CD14-positive monocyte (primary cell): Measurements from ENCODE around the gene CDK5RAP2. TPM values are rescaled to one million over a fixed set of nuclear protein-coding genes. Genes with fewer than 3 reads are reported as not detected.

Experiments
- DNase-seq, 3 donors: peaks; one replicate each; pipeline ENCODE4 v3.0.0-alpha.2; 2011 to 2022
- H2AFZ ChIP-seq: 2 replicates; pipeline ENCODE4 v1.6.0; 2012; ENCODE audit warnings: mild to moderate bottlenecking, low read depth, low read length, inconsistent platforms; ENCODE audit not compliant: insufficient read depth, poor library complexity, severe bottlenecking
- H3K27ac ChIP-seq, 2 donors: 1 replicate in 1 of 2; 2 replicates in 1 of 2; pipeline ENCODE4 v1.5.1; 2012 to 2013; ENCODE audit warnings: low read length in 2 of 2, control low read depth in 1 of 2, inconsistent platforms in 1 of 2, low read depth in 1 of 2, mild to moderate bottlenecking in 1 of 2
- H3K27me3 ChIP-seq, 2 donors: one replicate each; pipeline versions ENCODE4 v1.6.0 to v1.6.1; 2011 to 2013; ENCODE audit warnings: low read length in 2 of 2; ENCODE audit not compliant: control insufficient read depth in 2 of 2, insufficient read depth in 2 of 2
- H3K36me3 ChIP-seq, 2 donors: replicated peaks in 1 of 2; 1 replicate in 1 of 2; 2 replicates in 1 of 2; pipeline versions ENCODE4 v1.5.1 to v1.6.1; 2012 to 2013; ENCODE audit warnings: low read length in 2 of 2, control low read depth in 1 of 2, inconsistent platforms in 1 of 2, mild to moderate bottlenecking in 1 of 2; ENCODE audit not compliant: insufficient read depth in 2 of 2, control insufficient read depth in 1 of 2
- H3K4me1 ChIP-seq, 2 donors: 1 replicate in 1 of 2; 2 replicates in 1 of 2; pipeline versions ENCODE4 v1.5.1 to v1.6.1; 2012 to 2013; ENCODE audit warnings: low read length in 2 of 2, control low read depth in 1 of 2, inconsistent platforms in 1 of 2, mild to moderate bottlenecking in 1 of 2, moderate library complexity in 1 of 2; ENCODE audit not compliant: insufficient read depth in 2 of 2, control insufficient read depth in 1 of 2
- H3K4me2 ChIP-seq: replicated peaks from 2 replicates; pipeline ENCODE3; 2012; ENCODE audit warnings: low read length, moderate library complexity, mild to moderate bottlenecking; ENCODE audit not compliant: poor library complexity, severe bottlenecking; ENCODE audit errors: extremely low read depth
- H3K4me3 ChIP-seq, 3 experiments: fragments of 200-600 bp in 1 of 3; sonication (generic) in 1 of 3; replicated peaks in 1 of 3; 1 replicate in 2 of 3; 2 replicates in 1 of 3; pipeline ENCODE4 v1.5.1; 2011 to 2013; ENCODE audit warnings: low read length in 3 of 3, mild to moderate bottlenecking in 3 of 3, control low read depth in 2 of 3, low read depth in 2 of 3, inconsistent platforms in 1 of 3, moderate library complexity in 1 of 3
- H3K79me2 ChIP-seq: 2 replicates; pipeline ENCODE4 v1.6.0; 2012; ENCODE audit warnings: mild to moderate bottlenecking, control low read depth, inconsistent platforms, low read length, moderate library complexity; ENCODE audit not compliant: insufficient read depth
- H3K9ac ChIP-seq: 2 replicates; pipeline ENCODE4 v1.6.0; 2017; ENCODE audit warnings: low read length, mild to moderate bottlenecking; ENCODE audit not compliant: insufficient read depth, poor library complexity, severe bottlenecking
- H3K9me3 ChIP-seq, 2 donors: replicated peaks in 1 of 2; 1 replicate in 1 of 2; 2 replicates in 1 of 2; pipeline versions ENCODE4 v1.5.1 to v1.6.1; 2012 to 2013; ENCODE audit warnings: low read length in 2 of 2, control low read depth in 1 of 2; ENCODE audit not compliant: control insufficient read depth in 1 of 2, insufficient read depth in 1 of 2
- H4K20me1 ChIP-seq: 2 replicates; pipeline ENCODE4 v1.6.0; 2012; ENCODE audit warnings: mild to moderate bottlenecking, low read length, control low read depth, moderate library complexity; ENCODE audit not compliant: insufficient read depth
- H3K27ac Mint-ChIP-seq, 7 donors: one replicate each; pipeline ENCODE4 v1.8.0; 2020; ENCODE audit warnings: mild to moderate bottlenecking in 7 of 7, mixed read lengths in 7 of 7, moderate library complexity in 6 of 7, inconsistent platforms in 2 of 7
- H3K27me3 Mint-ChIP-seq, 3 donors: one replicate each; pipeline ENCODE4 v1.8.0; 2021 to 2022; ENCODE audit warnings: low read depth in 3 of 3, mild to moderate bottlenecking in 3 of 3, mixed read lengths in 3 of 3, moderate library complexity in 3 of 3, inconsistent platforms in 1 of 3
- H3K36me3 Mint-ChIP-seq, 2 donors: one replicate each; pipeline ENCODE4 v1.8.0; 2020; ENCODE audit warnings: mixed read lengths in 2 of 2, inconsistent platforms in 1 of 2, mild to moderate bottlenecking in 1 of 2
- H3K4me1 Mint-ChIP-seq: one replicate; pipeline ENCODE4 v1.8.0; 2020; ENCODE audit warnings: mild to moderate bottlenecking, mixed read lengths
- H3K4me3 Mint-ChIP-seq, 2 donors: one replicate each; pipeline ENCODE4 v1.8.0; 2020; ENCODE audit warnings: mild to moderate bottlenecking in 2 of 2, mixed read lengths in 2 of 2, moderate library complexity in 1 of 2
- H3K9me3 Mint-ChIP-seq, 7 donors: one replicate each; pipeline ENCODE4 v1.8.0; 2020 to 2022; ENCODE audit warnings: mixed read lengths in 7 of 7, mild to moderate bottlenecking in 6 of 7, moderate library complexity in 6 of 7, inconsistent platforms in 2 of 7
- CTCF ChIP-seq: fragments of 200-600 bp; IDR thresholded peaks from one replicate; pipeline ENCODE4 v1.8.0; 2022; ENCODE audit warnings: antibody characterized with exemption, mild to moderate bottlenecking
- whole genome bisulfite sequencing: methylation state at CpG from one replicate; pipeline ENCODE4 v1.1.5; 2013; ENCODE audit warnings: missing lambda C conversion rate; ENCODE audit not compliant: insufficient coverage; 5-methylcytosine and 5-hydroxymethylcytosine counted together
- intact Hi-C, 2 donors: fragments of 100-400 bp; cut with micrococcal nuclease; formaldehyde crosslinking; loops; one replicate each; pipeline versions ENCODE4 v1.15.0 to v1.15.1; 2023
- polyA plus RNA-seq, 3 donors: library from polyadenylated mRNA; depleted of rRNA in 1 of 3; unstranded in 2 of 3; stranded (reverse) in 1 of 3; fragments of 300-500 nt in 2 of 3; fragments of >200 nt in 1 of 3; fragmentation: Illumina TruSeq in 2 of 3; gene quantifications; 1 replicate in 2 of 3; 2 replicates in 1 of 3; pipeline ENCODE4 v1.2.3, GENCODE V29; 2012 to 2021

The CDK5RAP2 gene
- polyA plus RNA-seq, 3 donors: 2.0 to 13.7 (median 6.1) TPM

DNA sequence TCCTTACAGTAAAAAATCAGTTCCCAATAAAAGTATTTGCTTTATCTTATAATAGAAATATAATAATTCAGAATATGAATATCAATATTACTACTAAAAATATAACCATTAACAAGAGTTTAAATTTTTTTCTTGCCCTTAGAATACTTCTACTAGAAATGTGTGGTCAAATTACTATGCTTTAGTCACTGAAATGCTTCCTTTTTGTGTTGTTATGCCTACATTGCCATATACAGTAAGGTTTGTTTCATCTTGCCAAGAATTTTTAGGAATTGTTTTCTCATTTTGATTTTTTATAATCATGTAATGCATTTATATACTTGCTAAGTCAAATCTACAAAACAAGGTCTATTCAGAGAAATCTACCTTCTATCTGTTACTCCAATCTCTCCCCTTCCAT, 181.7 kb downstream of the CDK5RAP2 start:
- Histone ChIP-seq H3K4me1 (peaks cover 8 to 11% of the 10 kb centered on the region in 2 donors), H3K79me2 (no peaks in the 10 kb centered on the region), H3K9me3 (no peaks in the 10 kb centered on the region), H3K4me2 (no peak overlapping the region), H3K9ac (no peak overlapping the region), H4K20me1 (no peaks in the 10 kb centered on the region), H3K27me3 (no peaks in the 10 kb centered on the region), H3K27ac (peak overlapping the region in 1 of 2 donors; percentile 7), H3K4me3 (no peak overlapping the region), H2AFZ (no peak overlapping the region), H3K36me3 (peaks cover 77 to 87% of the 10 kb centered on the region in 2 donors)
- H3K27ac Mint-ChIP-seq: no peak overlapping the region
- intact Hi-C loops: no loop called here
- no peak for DNase-seq
- H3K36me3 Mint-ChIP-seq: peaks cover 78 to 84% of the 10 kb centered on the region in 2 donors
- no peak for TF ChIP-seq CTCF
- H3K27me3 Mint-ChIP-seq: no peaks in the 10 kb centered on the region
- no peaks in the 10 kb centered on the region for H3K9me3 Mint-ChIP-seq
- no peak overlapping the region for H3K4me3 Mint-ChIP-seq
- peaks cover 11% of the 10 kb centered on the region for H3K4me1 Mint-ChIP-seq

GRCh38 chr9:120397453-120397852, 182.5 kb downstream of the CDK5RAP2 start:
- WGBS: no CpG with 5 or more reads among the region's 1 CpG
- peaks cover 0 to 2% (median 0%) of the 10 kb centered on the region in 3 donors for H3K27me3 Mint-ChIP-seq
- H3K4me2 ChIP-seq: no peak overlapping the region
- no peaks in the 10 kb centered on the region for H4K20me1 ChIP-seq
- no peak for TF ChIP-seq CTCF
- H3K4me3 Mint-ChIP-seq: no peak overlapping the region
- no peak overlapping the region for H3K27ac Mint-ChIP-seq
- no peaks in the 10 kb centered on the region for H3K27me3 ChIP-seq
- no peak for DNase-seq
- H3K27ac ChIP-seq: no peak overlapping the region
- peaks cover 2% of the 10 kb centered on the region for H3K4me1 Mint-ChIP-seq
- no peaks in the 10 kb centered on the region for H3K9me3 Mint-ChIP-seq
- H3K79me2 ChIP-seq: no peaks in the 10 kb centered on the region
- intact Hi-C loops: no loop called here
- no peaks in the 10 kb centered on the region for H3K9me3 ChIP-seq
- peaks cover 0 to 3% of the 10 kb centered on the region in 2 donors for H3K4me1 ChIP-seq
- H3K9ac ChIP-seq: no peak overlapping the region
- H2AFZ ChIP-seq: no peak overlapping the region
- no peak overlapping the region for H3K4me3 ChIP-seq
- peaks cover 81 to 87% of the 10 kb centered on the region in 2 donors for H3K36me3 Mint-ChIP-seq
- peaks cover 84 to 91% of the 10 kb centered on the region in 2 donors for H3K36me3 ChIP-seq
